Measurements from ENCODE around the gene AGRN.
A peak's percentile ranks its signal among the peaks of the same experiment; 100 is the strongest.

AGRN gene

GRCh38 chr1:995665-996633, 24.0 kb upstream of the AGRN start:
- Histone ChIP-seq H3K27ac (ENCODE audit: insufficient read depth, low read length, poor library complexity, severe bottlenecking) (no peak overlapping the region), H3K36me3 (ENCODE audit: control insufficient read depth, insufficient read depth, low read length) (no peaks in the 10 kb centered on the region), H3K4me1 (ENCODE audit: control insufficient read depth, insufficient read depth, low read length, poor library complexity, severe bottlenecking) (peaks cover 32% of the 10 kb centered on the region), H3K9me3 (ENCODE audit: control insufficient read depth, low read length) (no peaks in the 10 kb centered on the region), H3K4me3 (ENCODE audit: insufficient read depth, low read depth, low read length, poor library complexity, severe bottlenecking) (no peak overlapping the region), H3K27me3 (replicated peaks; ENCODE audit: control insufficient read depth, insufficient read depth, low read length, poor library complexity, severe bottlenecking) (peaks cover 41% of the 10 kb centered on the region)
- no peak for DNase-seq

GRCh38 chr1:996851-997712, 22.8 kb upstream of the AGRN start:
- Histone ChIP-seq H3K9me3 (ENCODE audit: control insufficient read depth, low read length) (no peaks in the 10 kb centered on the region), H3K36me3 (ENCODE audit: control insufficient read depth, insufficient read depth, low read length) (no peaks in the 10 kb centered on the region), H3K4me1 (ENCODE audit: control insufficient read depth, insufficient read depth, low read length, poor library complexity, severe bottlenecking) (peaks cover 43% of the 10 kb centered on the region), H3K27me3 (replicated peaks; ENCODE audit: control insufficient read depth, insufficient read depth, low read length, poor library complexity, severe bottlenecking) (peaks cover 52% of the 10 kb centered on the region), H3K4me3 (ENCODE audit: insufficient read depth, low read depth, low read length, poor library complexity, severe bottlenecking) (no peak overlapping the region), H3K27ac (ENCODE audit: insufficient read depth, low read length, poor library complexity, severe bottlenecking) (no peak overlapping the region)
- no peak for DNase-seq

- H3K27me3 ChIP-seq (replicated peaks; ENCODE audit: control insufficient read depth, insufficient read depth, low read length, poor library complexity, severe bottlenecking) = peaks cover 55% of the 10 kb centered on the region
- peaks cover 46% of the 10 kb centered on the region for H3K4me1 ChIP-seq (ENCODE audit: control insufficient read depth, insufficient read depth, low read length, poor library complexity, severe bottlenecking)
- no peak overlapping the region for H3K27ac ChIP-seq (ENCODE audit: insufficient read depth, low read length, poor library complexity, severe bottlenecking)
- H3K4me3 ChIP-seq (ENCODE audit: insufficient read depth, low read depth, low read length, poor library complexity, severe bottlenecking) = no peak overlapping the region
- no peaks in the 10 kb centered on the region for H3K9me3 ChIP-seq (ENCODE audit: control insufficient read depth, low read length)
- no peaks in the 10 kb centered on the region for H3K36me3 ChIP-seq (ENCODE audit: control insufficient read depth, insufficient read depth, low read length)
- DNase-seq = no peak
Measured at GRCh38 chr1:997713-997992, 22.3 kb upstream of the AGRN start.

DNA sequence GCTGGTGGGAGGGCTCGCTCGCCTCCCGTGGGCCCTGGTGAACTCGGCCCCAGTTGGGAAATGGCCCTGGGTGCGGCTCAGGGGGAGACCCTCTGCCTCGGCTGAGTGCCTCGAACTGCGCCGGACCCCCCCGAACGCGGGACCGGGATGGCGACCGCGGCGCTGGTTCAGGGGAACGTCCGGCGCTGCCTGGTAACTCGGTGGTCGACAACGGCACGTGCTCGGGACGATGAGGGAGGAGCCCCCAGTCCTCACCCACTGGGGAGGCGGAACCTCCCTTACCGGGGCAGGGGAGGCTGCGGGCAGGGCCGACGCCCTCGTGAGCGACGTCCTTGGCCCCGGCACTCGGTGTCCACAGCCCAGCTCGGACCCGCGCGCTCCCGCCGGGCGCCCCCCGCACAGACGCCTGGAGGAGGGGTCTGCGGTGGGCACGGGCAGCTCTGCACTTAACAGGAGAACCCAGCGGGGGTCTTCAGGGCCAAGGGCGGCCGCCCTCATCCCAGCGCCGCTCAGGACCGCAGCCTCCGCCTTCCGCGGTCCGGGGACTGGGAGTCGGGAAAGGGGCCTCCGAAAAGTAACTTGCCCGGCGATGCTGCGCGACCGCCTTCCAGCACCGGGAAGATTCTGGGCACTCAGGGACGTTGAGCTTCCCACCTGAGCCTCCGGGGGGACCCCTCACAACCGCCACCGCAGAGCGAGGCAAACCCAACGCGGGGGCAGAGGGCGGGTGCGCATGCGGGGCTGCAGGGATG, 21.8 kb upstream of the AGRN start:
- Histone ChIP-seq H3K27me3 (replicated peaks; ENCODE audit: control insufficient read depth, insufficient read depth, low read length, poor library complexity, severe bottlenecking) (peaks cover 60% of the 10 kb centered on the region), H3K36me3 (ENCODE audit: control insufficient read depth, insufficient read depth, low read length) (no peaks in the 10 kb centered on the region), H3K27ac (ENCODE audit: insufficient read depth, low read length, poor library complexity, severe bottlenecking) (no peak overlapping the region), H3K4me3 (ENCODE audit: insufficient read depth, low read depth, low read length, poor library complexity, severe bottlenecking) (no peak overlapping the region), H3K9me3 (ENCODE audit: control insufficient read depth, low read length) (no peaks in the 10 kb centered on the region), H3K4me1 (ENCODE audit: control insufficient read depth, insufficient read depth, low read length, poor library complexity, severe bottlenecking) (peaks cover 46% of the 10 kb centered on the region)
- DNase-seq = no peak

- Histone ChIP-seq H3K27me3 (replicated peaks; ENCODE audit: control insufficient read depth, insufficient read depth, low read length, poor library complexity, severe bottlenecking) (peaks cover 65% of the 10 kb centered on the region), H3K4me3 (ENCODE audit: insufficient read depth, low read depth, low read length, poor library complexity, severe bottlenecking) (no peak overlapping the region), H3K27ac (ENCODE audit: insufficient read depth, low read length, poor library complexity, severe bottlenecking) (no peak overlapping the region), H3K4me1 (ENCODE audit: control insufficient read depth, insufficient read depth, low read length, poor library complexity, severe bottlenecking) (peaks cover 46% of the 10 kb centered on the region), H3K36me3 (ENCODE audit: control insufficient read depth, insufficient read depth, low read length) (no peaks in the 10 kb centered on the region), H3K9me3 (ENCODE audit: control insufficient read depth, low read length) (no peaks in the 10 kb centered on the region)
- DNase-seq = no peak
Measured at GRCh38 chr1:998745-998994, 21.2 kb upstream of the AGRN start.

GRCh38 chr1:998995-999724, 20.8 kb upstream of the AGRN start:
- Histone ChIP-seq H3K9me3 (ENCODE audit: control insufficient read depth, low read length) (no peaks in the 10 kb centered on the region), H3K4me1 (ENCODE audit: control insufficient read depth, insufficient read depth, low read length, poor library complexity, severe bottlenecking) (peaks cover 46% of the 10 kb centered on the region), H3K27me3 (replicated peaks; ENCODE audit: control insufficient read depth, insufficient read depth, low read length, poor library complexity, severe bottlenecking) (peaks cover 70% of the 10 kb centered on the region), H3K4me3 (ENCODE audit: insufficient read depth, low read depth, low read length, poor library complexity, severe bottlenecking) (peak overlapping the region; percentile 46), H3K36me3 (ENCODE audit: control insufficient read depth, insufficient read depth, low read length) (no peaks in the 10 kb centered on the region), H3K27ac (ENCODE audit: insufficient read depth, low read length, poor library complexity, severe bottlenecking) (no peak overlapping the region)
- DNase-seq = peak in 1 of 3 donors; percentile 28

- peak; percentile 37 to 53 (median 45) for DNase-seq
- Histone ChIP-seq H3K36me3 (ENCODE audit: control insufficient read depth, insufficient read depth, low read length) (no peaks in the 10 kb centered on the region), H3K4me1 (ENCODE audit: control insufficient read depth, insufficient read depth, low read length, poor library complexity, severe bottlenecking) (peaks cover 47% of the 10 kb centered on the region), H3K27ac (ENCODE audit: insufficient read depth, low read length, poor library complexity, severe bottlenecking) (peak within 1 kb of the TSS; percentile 25), H3K27me3 (replicated peaks; ENCODE audit: control insufficient read depth, insufficient read depth, low read length, poor library complexity, severe bottlenecking) (peaks cover 76% of the 10 kb centered on the region), H3K4me3 (ENCODE audit: insufficient read depth, low read depth, low read length, poor library complexity, severe bottlenecking) (peak within 1 kb of the TSS; percentile 46), H3K9me3 (ENCODE audit: control insufficient read depth, low read length) (no peaks in the 10 kb centered on the region)
Measured at GRCh38 chr1:999725-1000356, 20.1 kb upstream of the AGRN start, which contains the start of gene HES4. TSS of gene HES4 (minus strand) at chr1:1000097. CDS start at chr1:999973, 124 bp downstream.

GRCh38 chr1:1000357-1001056, 19.4 kb upstream of the AGRN start:
- Histone ChIP-seq H3K36me3 (ENCODE audit: control insufficient read depth, insufficient read depth, low read length) (no peaks in the 10 kb centered on the region), H3K27ac (ENCODE audit: insufficient read depth, low read length, poor library complexity, severe bottlenecking) (peak overlapping the region; percentile 25), H3K9me3 (ENCODE audit: control insufficient read depth, low read length) (no peaks in the 10 kb centered on the region), H3K4me1 (ENCODE audit: control insufficient read depth, insufficient read depth, low read length, poor library complexity, severe bottlenecking) (peaks cover 54% of the 10 kb centered on the region), H3K27me3 (replicated peaks; ENCODE audit: control insufficient read depth, insufficient read depth, low read length, poor library complexity, severe bottlenecking) (peaks cover 83% of the 10 kb centered on the region), H3K4me3 (ENCODE audit: insufficient read depth, low read depth, low read length, poor library complexity, severe bottlenecking) (peak overlapping the region; percentile 45)
- peak; percentile 62 to 71 (median 66) for DNase-seq
